Effector memory CD8-positive, alpha-beta T cell (primary cell): ENCODE results near the gene INPP5E.
"Not testable (repeated sequence)": the region's sequence is repeated elsewhere in the genome, so short reads cannot be mapped to it uniquely, and the experiment has no call there.

Experiments
- ATAC-seq: fragments of 150-1000 bp; cut with Tn5 transposase; replicated peaks from 2 replicates; pipeline ENCODE4 v1.10.0; 2021; ENCODE audit warnings: mild to moderate bottlenecking, moderate library complexity
- DNase-seq, 3 experiments: peaks; one replicate each; pipeline ENCODE4 v3.0.0; 2021
- H3K27ac Mint-ChIP-seq, 2 donors: one replicate each; pipeline ENCODE4 v1.8.0; 2022; ENCODE audit warnings: mild to moderate bottlenecking in 2 of 2, mixed read lengths in 2 of 2, moderate library complexity in 2 of 2
- H3K27me3 Mint-ChIP-seq, 2 donors: one replicate each; pipeline ENCODE4 v1.8.0; 2022; ENCODE audit warnings: mixed read lengths in 2 of 2
- H3K36me3 Mint-ChIP-seq: one replicate; pipeline ENCODE4 v1.8.0; 2022; ENCODE audit warnings: mild to moderate bottlenecking, moderate library complexity, mixed read lengths; ENCODE audit not compliant: insufficient read depth
- H3K4me1 Mint-ChIP-seq, 2 donors: one replicate each; pipeline ENCODE4 v1.8.0; 2022; ENCODE audit warnings: low read depth in 2 of 2, mixed read lengths in 2 of 2
- H3K4me3 Mint-ChIP-seq, 2 donors: one replicate each; pipeline ENCODE4 v1.8.0; 2022; ENCODE audit warnings: mild to moderate bottlenecking in 2 of 2, mixed read lengths in 2 of 2, moderate library complexity in 2 of 2
- H3K9me3 Mint-ChIP-seq, 2 donors: one replicate each; pipeline ENCODE4 v1.8.0; 2022; ENCODE audit warnings: mixed read lengths in 2 of 2

Gene INPP5E

DNA sequence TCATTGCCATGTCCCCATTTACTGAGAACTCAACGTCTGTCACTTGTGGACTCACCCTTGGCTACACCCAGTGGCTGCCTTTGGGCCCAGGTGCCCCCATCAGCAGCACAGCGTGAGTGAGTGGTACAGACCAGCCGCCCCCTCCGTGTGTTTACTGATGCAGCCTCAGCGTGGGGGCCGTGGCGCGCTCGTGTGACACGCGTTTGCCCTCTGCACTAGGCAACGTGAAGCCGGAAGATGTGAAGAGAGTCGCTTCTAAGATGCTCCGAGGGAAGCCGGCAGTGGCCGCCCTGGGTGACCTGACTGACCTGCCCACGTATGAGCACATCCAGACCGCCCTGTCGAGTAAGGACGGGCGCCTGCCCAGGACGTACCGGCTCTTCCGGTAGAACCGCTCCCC, 16.8 kb downstream of the INPP5E start:
- no peaks in the 10 kb centered on the region for H3K27me3 Mint-ChIP-seq
- no peak for ATAC-seq
- peaks cover 0 to 3% of the 10 kb centered on the region in 2 donors for H3K4me1 Mint-ChIP-seq
- no peak overlapping the region for H3K27ac Mint-ChIP-seq
- no peak for DNase-seq
- H3K4me3 Mint-ChIP-seq: no peak overlapping the region
- peaks cover 62% of the 10 kb centered on the region for H3K36me3 Mint-ChIP-seq
- no peaks in the 10 kb centered on the region for H3K9me3 Mint-ChIP-seq

GRCh38 chr9:136421791-136422190, 17.9 kb downstream of the INPP5E start:
- no peak overlapping the region for H3K27ac Mint-ChIP-seq
- no peak overlapping the region for H3K4me3 Mint-ChIP-seq
- DNase-seq: no peak
- no peaks in the 10 kb centered on the region for H3K9me3 Mint-ChIP-seq
- peaks cover 72% of the 10 kb centered on the region for H3K36me3 Mint-ChIP-seq
- H3K4me1 Mint-ChIP-seq: peaks cover 0 to 3% of the 10 kb centered on the region in 2 donors
- no peak for ATAC-seq
- H3K27me3 Mint-ChIP-seq: no peaks in the 10 kb centered on the region

DNA sequence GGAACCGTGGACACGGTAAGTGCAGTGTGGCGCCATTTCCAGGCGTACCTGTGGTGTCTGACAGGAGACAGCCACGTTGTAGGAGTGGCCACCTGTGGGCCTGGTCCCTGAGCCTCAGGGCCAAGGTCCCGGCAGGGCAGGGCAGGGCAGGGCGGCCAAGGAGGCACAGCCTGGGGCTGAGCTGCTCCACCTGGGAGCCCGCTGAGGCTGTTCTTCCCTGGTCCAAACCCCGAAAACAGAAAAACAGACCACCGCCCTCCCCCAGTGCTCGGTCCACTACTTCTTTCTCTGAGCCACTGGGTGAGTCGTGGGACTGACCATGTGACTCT, 20.6 kb downstream of the INPP5E start:
- no peak overlapping the region for H3K4me3 Mint-ChIP-seq
- no peak for DNase-seq
- H3K27ac Mint-ChIP-seq: no peak overlapping the region
- peaks cover 0 to 3% of the 10 kb centered on the region in 2 donors for H3K4me1 Mint-ChIP-seq
- peaks cover 84% of the 10 kb centered on the region for H3K36me3 Mint-ChIP-seq
- ATAC-seq: no peak
- H3K9me3 Mint-ChIP-seq: no peaks in the 10 kb centered on the region
- no peaks in the 10 kb centered on the region for H3K27me3 Mint-ChIP-seq

DNA sequence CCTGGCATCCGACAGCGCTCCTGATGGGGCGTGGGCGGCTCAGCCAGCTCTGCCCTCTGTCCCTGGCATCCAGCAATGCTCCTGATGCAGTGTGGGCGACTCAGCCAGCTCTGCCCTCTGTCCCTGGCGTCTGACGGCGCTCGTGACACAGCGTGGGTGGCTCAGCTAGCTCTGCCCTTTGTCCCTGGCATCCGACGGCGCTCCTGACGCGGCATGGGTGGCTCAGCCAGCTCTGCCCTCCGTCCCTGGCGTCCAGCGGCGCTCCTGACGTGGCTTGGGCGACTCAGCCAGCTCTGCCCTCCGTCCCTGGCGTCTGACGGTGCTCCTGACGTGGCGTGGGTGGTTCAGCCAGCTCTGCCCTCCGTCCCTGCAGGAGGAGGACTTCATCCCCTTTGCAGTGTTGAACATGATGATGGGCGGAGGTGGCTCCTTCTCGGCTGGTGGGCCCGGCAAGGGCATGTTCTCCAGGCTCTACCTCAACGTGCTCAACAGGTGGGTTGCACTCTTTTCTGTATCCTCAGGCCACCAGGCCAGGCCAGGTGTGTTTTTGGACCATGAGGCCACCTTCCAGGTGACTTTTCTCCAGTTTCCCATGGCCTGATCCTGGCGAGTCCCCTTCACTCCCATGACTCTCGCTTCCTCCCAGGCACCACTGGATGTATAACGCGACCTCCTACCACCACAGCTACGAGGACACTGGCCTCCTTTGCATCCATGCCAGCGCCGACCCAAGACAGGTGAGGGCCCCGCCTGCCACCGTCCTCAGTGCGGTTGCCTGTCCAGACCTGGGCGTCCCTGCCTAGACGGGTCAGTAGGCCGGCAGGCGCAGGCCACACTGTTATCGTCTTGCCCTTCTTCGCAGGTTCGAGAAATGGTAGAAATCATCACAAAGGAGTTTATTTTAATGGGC, 21.2 kb downstream of the INPP5E start:
- no peak overlapping the region for H3K27ac Mint-ChIP-seq
- H3K27me3 Mint-ChIP-seq: no peaks in the 10 kb centered on the region
- no peaks in the 10 kb centered on the region for H3K9me3 Mint-ChIP-seq
- no peak overlapping the region for H3K4me3 Mint-ChIP-seq
- DNase-seq (no peak), ATAC-seq (no peak)
- H3K36me3 Mint-ChIP-seq: peaks cover 85% of the 10 kb centered on the region
- peaks cover 0 to 3% of the 10 kb centered on the region in 2 donors for H3K4me1 Mint-ChIP-seq

DNA sequence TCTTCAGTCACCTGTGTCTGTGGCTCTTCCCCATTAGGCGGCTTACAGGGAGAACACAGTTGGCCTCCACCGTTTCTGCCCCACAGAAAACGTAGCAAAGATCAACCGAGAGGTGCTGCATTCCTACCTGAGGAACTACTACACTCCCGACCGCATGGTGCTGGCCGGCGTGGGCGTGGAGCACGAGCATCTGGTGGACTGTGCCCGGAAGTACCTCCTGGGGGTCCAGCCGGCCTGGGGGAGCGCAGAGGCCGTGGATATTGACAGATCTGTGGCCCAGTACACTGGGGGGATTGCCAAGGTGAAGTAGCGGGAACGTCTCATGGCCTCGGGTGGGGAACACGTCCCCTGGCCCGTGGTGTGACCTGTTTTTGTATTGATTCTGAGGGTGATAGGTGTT, 22.7 kb downstream of the INPP5E start:
- Mint-ChIP-seq H3K27ac (peak overlapping the region in 1 of 2 donors; percentile 54), H3K4me1 (peaks cover 4 to 8% of the 10 kb centered on the region in 2 donors), H3K36me3 (peaks cover 84% of the 10 kb centered on the region), H3K9me3 (no peaks in the 10 kb centered on the region), H3K4me3 (no peak overlapping the region), H3K27me3 (no peaks in the 10 kb centered on the region)
- DNase-seq (no peak), ATAC-seq (no peak)

DNA sequence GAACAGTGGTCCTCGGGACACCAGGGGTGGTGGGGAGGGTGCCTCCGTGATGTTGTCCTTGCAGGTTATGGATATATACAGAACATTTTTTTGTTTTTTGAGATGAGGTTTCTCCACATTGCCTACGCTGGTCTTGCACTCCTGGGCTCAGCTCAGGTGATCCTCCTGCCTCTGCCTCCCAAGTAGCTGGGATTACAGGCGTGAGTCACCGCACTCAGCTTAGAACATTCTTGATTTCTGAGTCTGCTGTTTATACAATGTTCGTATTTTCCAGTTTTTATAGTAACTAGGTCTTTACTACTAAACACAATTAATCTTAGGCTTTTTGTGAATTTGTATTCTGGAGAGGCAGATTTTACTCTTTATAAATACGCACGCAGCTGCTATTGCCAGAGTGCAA, 23.2 kb downstream of the INPP5E start:
- DNase-seq (no peak), ATAC-seq (no peak)
- Mint-ChIP-seq H3K36me3 (peaks cover 83% of the 10 kb centered on the region), H3K4me3 (no peak overlapping the region), H3K27me3 (no peaks in the 10 kb centered on the region), H3K9me3 (no peaks in the 10 kb centered on the region), H3K27ac (no peak overlapping the region), H3K4me1 (peaks cover 7 to 9% of the 10 kb centered on the region in 2 donors)

- DNase-seq: no peak
- Mint-ChIP-seq H3K4me1 (peaks cover 28 to 30% of the 10 kb centered on the region in 2 donors), H3K36me3 (peaks cover 73% of the 10 kb centered on the region), H3K9me3 (no peaks in the 10 kb centered on the region), H3K27me3 (no peaks in the 10 kb centered on the region), H3K4me3 (no peak overlapping the region), H3K27ac (peak overlapping the region in 1 of 2 donors; percentile 35)
- no peak for ATAC-seq
Measured at GRCh38 chr9:136412962-136413361, 26.7 kb downstream of the INPP5E start.

DNA sequence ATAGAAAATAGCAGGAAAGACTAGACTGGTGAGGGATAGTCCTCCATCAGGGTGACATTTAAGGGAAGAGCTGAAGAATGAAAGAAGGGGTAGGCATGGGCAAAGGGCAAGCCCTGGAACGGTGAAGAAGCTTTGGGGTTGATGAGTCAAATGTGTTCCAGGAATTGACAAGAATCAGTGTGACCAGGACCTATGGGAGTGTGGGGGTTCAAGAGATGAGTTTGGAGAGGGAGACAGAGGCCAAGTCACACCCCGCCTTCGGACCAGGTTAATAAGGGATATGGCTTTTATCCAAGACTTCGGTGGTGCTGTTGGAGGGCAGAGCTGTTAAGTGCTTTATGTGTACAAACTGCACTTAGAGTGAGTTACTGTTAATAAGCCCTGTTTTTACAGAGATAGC, 28.3 kb downstream of the INPP5E start:
- H3K27ac Mint-ChIP-seq: peak overlapping the region; percentile 89 to 97
- H3K4me3 Mint-ChIP-seq: peak overlapping the region; percentile 90 to 92
- H3K9me3 Mint-ChIP-seq: no peaks in the 10 kb centered on the region
- peaks cover 69% of the 10 kb centered on the region for H3K36me3 Mint-ChIP-seq
- no peak for ATAC-seq
- no peaks in the 10 kb centered on the region for H3K27me3 Mint-ChIP-seq
- no peak for DNase-seq
- peaks cover 30 to 34% of the 10 kb centered on the region in 2 donors for H3K4me1 Mint-ChIP-seq

GRCh38 chr9:136410500-136411287, 29.0 kb downstream of the INPP5E start, which contains the start of the genes ENTR1 and PMPCA:
ENTR1 (minus strand) TSS chr9:136410614; CDS start chr9:136410397, 217 bp downstream.
PMPCA (plus strand) TSS chr9:136410658; CDS start chr9:136410669, 11 bp downstream.
- Mint-ChIP-seq H3K27me3 (no peaks in the 10 kb centered on the region), H3K36me3 (peaks cover 68% of the 10 kb centered on the region), H3K4me3 (peak within 1 kb of the TSS; percentile 90 to 92), H3K27ac (peak within 1 kb of the TSS; percentile 89 to 97), H3K9me3 (no peaks in the 10 kb centered on the region), H3K4me1 (peaks cover 30 to 34% of the 10 kb centered on the region in 2 donors)
- DNase-seq (peak; percentile 95 to 97 (median 96)), ATAC-seq (peak; percentile 88)

DNA sequence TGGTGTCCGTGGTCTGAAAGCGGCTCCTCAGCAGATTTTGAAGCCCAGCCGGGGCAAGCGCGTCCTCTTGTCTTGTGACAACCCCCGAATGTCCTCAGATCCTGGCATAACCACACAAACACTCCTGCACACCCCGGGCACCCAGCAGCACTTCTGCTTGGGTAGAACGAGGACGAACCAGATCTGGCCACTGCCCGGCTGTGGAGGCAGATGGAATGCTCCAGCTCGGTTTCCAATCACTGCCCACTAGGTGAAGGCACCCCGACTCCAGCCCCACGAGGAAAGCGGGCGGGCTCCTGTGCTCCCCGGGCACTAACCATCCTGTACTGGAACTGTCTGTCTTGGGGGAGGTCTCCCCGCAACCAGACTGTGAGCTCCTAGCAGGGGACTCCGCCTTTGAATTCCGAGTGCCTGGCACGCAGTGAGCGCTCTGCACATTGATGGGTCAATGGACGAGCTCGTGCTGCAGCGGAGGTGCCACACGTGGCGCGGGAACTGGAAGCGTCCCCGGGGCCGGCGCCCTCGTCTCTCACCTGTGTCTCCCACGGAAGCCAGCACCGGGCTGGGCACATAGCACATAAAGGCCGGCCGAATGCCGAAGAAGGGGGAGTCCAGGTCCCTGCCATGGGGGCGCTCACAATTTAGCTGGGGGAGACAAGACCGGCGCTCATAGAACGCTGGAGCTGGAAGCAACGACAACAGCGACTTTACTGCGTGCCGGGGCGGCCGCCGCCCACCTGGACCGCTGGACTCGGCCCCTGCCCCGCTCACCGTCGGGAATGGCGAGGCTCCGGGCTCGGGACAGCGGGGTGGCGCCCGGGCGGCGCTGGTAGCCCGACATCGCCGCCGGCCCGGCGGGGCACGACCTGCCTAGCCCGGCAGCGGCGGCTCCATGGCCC, 29.8 kb downstream of the INPP5E start:
- Mint-ChIP-seq H3K4me3 (peak overlapping the region; percentile 90 to 92), H3K4me1 (peaks cover 36 to 40% of the 10 kb centered on the region in 2 donors), H3K9me3 (no peaks in the 10 kb centered on the region), H3K36me3 (peaks cover 70% of the 10 kb centered on the region), H3K27ac (peak overlapping the region; percentile 89 to 97), H3K27me3 (no peaks in the 10 kb centered on the region)
- DNase-seq (peak; percentile 14 to 26 (median 22)), ATAC-seq (peak; percentile 38)

DNA sequence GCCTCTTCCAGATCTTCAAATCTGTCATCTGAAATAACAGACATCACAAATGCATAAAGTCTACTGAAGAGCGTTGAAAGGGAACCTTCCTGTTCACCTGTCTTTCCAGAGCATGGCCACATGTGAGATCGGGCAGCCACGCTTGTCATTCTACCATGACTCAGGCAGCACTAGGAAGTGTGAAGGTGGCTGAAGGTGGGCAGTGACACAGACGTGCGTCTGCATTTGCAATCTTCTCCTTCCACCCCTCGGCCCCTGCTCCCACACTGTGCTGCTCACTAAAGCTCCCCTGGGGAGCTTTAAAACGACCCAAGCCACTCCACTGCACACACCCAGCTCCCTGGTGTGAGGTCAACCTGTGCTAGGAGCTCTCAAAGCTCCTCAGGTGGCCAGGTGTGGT, 31.7 kb downstream of the INPP5E start:
- peaks cover 47 to 54% of the 10 kb centered on the region in 2 donors for H3K4me1 Mint-ChIP-seq
- ATAC-seq: no peak
- no peak overlapping the region for H3K4me3 Mint-ChIP-seq
- peaks cover 67% of the 10 kb centered on the region for H3K36me3 Mint-ChIP-seq
- H3K9me3 Mint-ChIP-seq: no peaks in the 10 kb centered on the region
- DNase-seq: no peak
- peak overlapping the region in 1 of 2 donors; percentile 18 for H3K27ac Mint-ChIP-seq
- no peaks in the 10 kb centered on the region for H3K27me3 Mint-ChIP-seq

GRCh38 chr9:136407061-136407460, 32.6 kb downstream of the INPP5E start:
- Mint-ChIP-seq H3K36me3 (peaks cover 60% of the 10 kb centered on the region), H3K27ac (peak overlapping the region in 1 of 2 donors; percentile 59), H3K4me1 (peaks cover 51 to 52% of the 10 kb centered on the region in 2 donors)
- not testable (repeated sequence) for H3K9me3 Mint-ChIP-seq, ATAC-seq, H3K27me3 Mint-ChIP-seq, H3K4me3 Mint-ChIP-seq, DNase-seq

DNA sequence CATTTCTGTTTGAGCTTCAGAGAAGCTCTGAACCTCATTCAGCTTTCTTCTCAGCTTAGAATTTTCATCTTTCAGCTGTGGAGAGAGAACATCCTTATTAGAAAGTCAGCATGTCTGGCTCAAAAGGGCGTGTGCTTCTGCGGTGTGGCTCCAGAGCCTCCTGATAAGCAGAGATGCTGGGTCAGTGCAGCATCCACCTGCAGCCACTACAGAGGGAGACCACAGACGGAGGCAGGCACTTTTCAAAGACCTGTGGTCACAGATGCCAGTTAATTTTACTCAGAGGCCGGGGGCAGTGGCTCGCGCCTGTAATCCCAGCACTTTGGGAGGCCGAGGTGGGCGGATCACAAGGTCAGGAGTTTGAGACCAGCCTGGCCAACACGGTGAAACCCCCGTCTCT, 33.7 kb downstream of the INPP5E start:
- not testable (repeated sequence) for H3K27me3 Mint-ChIP-seq

More for the DNA sequence above, 33.7 kb downstream of the INPP5E start:
- ATAC-seq, H3K9me3 Mint-ChIP-seq, DNase-seq, H3K4me3 Mint-ChIP-seq: not testable (repeated sequence)
- peaks cover 44 to 45% of the 10 kb centered on the region in 2 donors for H3K4me1 Mint-ChIP-seq
- peak overlapping the region in 1 of 2 donors; percentile 91 for H3K27ac Mint-ChIP-seq
- H3K36me3 Mint-ChIP-seq: peaks cover 63% of the 10 kb centered on the region
